Transverse colon (tissue), 4 donors: ENCODE data around the gene ZNF384. TPM values are rescaled to one million over a fixed set of nuclear protein-coding genes. Genes with fewer than 3 reads are reported as not detected.
"Not testable (repeated sequence)": the region's sequence is repeated elsewhere in the genome, so short reads cannot be mapped to it uniquely, and the experiment has no call there.

Source experiments
- DNase-seq: peaks from one replicate; pipeline ENCODE4 v3.0.0-alpha.2; 2019
- H3K27ac ChIP-seq, 4 donors: fragments of 200-600 bp; sonication (generic); 2 replicates each; pipeline ENCODE4 v1.5.1; 2016 to 2018; ENCODE audit warnings: inconsistent platforms in 4 of 4
- H3K27me3 ChIP-seq: fragments of 200-600 bp; sonication (generic); 2 replicates; pipeline ENCODE4 v1.5.1; 2017; ENCODE audit warnings: inconsistent platforms
- H3K36me3 ChIP-seq, 4 donors: fragments of 200-600 bp; sonication (generic); 2 replicates each; pipeline ENCODE4 v1.5.1; 2017 to 2019; ENCODE audit warnings: inconsistent platforms in 4 of 4
- H3K4me1 ChIP-seq, 4 donors: fragments of 200-600 bp; sonication (generic); 2 replicates each; pipeline ENCODE4 v1.5.1; 2017 to 2020; ENCODE audit warnings: inconsistent platforms in 4 of 4
- H3K4me3 ChIP-seq, 4 donors: fragments of 200-600 bp; sonication (generic); 1 replicate in 1 of 4; 2 replicates in 3 of 4; pipeline versions ENCODE4 v1.5.1 to v1.6.1; 2017 to 2019; ENCODE audit warnings: inconsistent platforms in 4 of 4
- H3K9me3 ChIP-seq, 2 donors: fragments of 200-600 bp; sonication (generic); 2 replicates each; pipeline ENCODE4 v1.5.1; 2017 to 2019; ENCODE audit warnings: inconsistent platforms in 2 of 2
- CTCF ChIP-seq, 5 experiments: fragments of 200-600 bp in 3 of 5; fragments of 450-650 bp in 2 of 5; sonication (generic) in 3 of 5; IDR thresholded peaks; 1 replicate in 2 of 5; 2 replicates in 3 of 5; pipeline ENCODE4 v1.5.1; 2016 to 2017; ENCODE audit warnings: antibody characterized with exemption in 5 of 5, inconsistent platforms in 3 of 5, mild to moderate bottlenecking in 2 of 5, moderate library complexity in 1 of 5
- EP300 ChIP-seq: sonication (generic); formaldehyde crosslinking; IDR thresholded peaks from one replicate; pipeline ENCODE4 v1.6.1; 2017; ENCODE audit warnings: antibody characterized with exemption, low read depth
- POLR2A ChIP-seq: fragments of 450-650 bp; IDR thresholded peaks from one replicate; pipeline ENCODE4 v1.6.1; 2016; ENCODE audit warnings: antibody characterized with exemption, mild to moderate bottlenecking, moderate library complexity
- POLR2AphosphoS5 ChIP-seq, 3 donors: sonication (generic); formaldehyde crosslinking; IDR thresholded peaks; one replicate each; pipeline ENCODE4 v1.6.1; 2016; ENCODE audit warnings: antibody characterized with exemption in 3 of 3
- WGBS, 2 donors: methylation state at CpG; one replicate each; pipeline ENCODE4 v1.1.5; 2018; ENCODE audit warnings: low coverage in 1 of 2; 5-methylcytosine and 5-hydroxymethylcytosine counted together
- in situ Hi-C, 4 donors: fragments of 200-750 bp; cut with MboI; loops; one replicate each; pipeline versions ENCODE4 v1.15.0 to v1.15.1; 2017; ENCODE audit warnings: low sequenced_read_pairs in 3 of 4, low pct_ligation_motif_present in 1 of 4, low pct_unique_long_range_greater_than_20kb in 1 of 4
- intact Hi-C: fragments of 100-400 bp; cut with DNase I; formaldehyde crosslinking; loops from one replicate; pipeline ENCODE4 v1.15.1; 2023; ENCODE audit warnings: low total_unique reads
- total RNA-seq, 4 donors: library from RNA; depleted of rRNA; stranded (reverse); fragments of >200 nt; gene quantifications; one replicate each; pipeline ENCODE4 v1.1.0, GENCODE V29; 2016

The ZNF384 gene
- total RNA-seq, 4 donors from 2014 or later, result 34.8 to 49.4 (median 42.8) TPM

- no peak for TF ChIP-seq POLR2A
- TF ChIP-seq POLR2AphosphoS5 (IDR thresholded peaks at IDR 0.05), result no peak
- no peak for TF ChIP-seq EP300
- TF ChIP-seq CTCF (IDR thresholded peaks at IDR 0.05), result no peak
- intact Hi-C loops (no loop called here), in situ Hi-C loops (no loop called here)
- Histone ChIP-seq H3K27ac (no peak overlapping the region), H3K9me3 (no peaks in the 10 kb centered on the region), H3K36me3 (no peaks in the 10 kb centered on the region), H3K4me3 (no peak overlapping the region), H3K27me3 (peaks cover 67% of the 10 kb centered on the region), H3K4me1 (no peaks in the 10 kb centered on the region)
- 65 to 69% methylated on average over 2 to 16 of the region's 16 CpGs for WGBS, 2 donors
- no peak for DNase-seq
These were observed 19.8 kb upstream of the ZNF384 start for GRCh38 chr12:6708960-6709394.

DNA sequence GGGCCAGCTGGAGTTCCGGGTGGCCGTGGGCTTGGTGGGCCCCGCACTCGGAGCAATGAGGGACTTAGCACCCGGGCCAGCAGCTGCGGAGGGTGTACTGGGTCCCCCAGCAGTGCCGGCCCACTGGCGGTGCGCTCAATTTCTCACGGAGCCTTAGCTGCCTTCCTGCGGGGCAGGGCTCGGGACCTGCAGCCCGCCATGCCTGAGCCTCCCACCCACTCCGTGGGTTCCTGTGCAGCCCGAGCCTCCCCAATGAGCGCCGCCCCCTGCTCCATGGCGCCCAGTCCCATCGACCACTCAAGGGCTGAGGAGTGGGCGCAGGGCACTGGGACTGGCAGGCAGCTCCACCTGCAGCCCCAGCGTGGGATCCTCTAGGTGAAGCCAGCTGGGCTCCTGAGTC lies 19.2 kb upstream of the ZNF384 start:
- H3K4me3 ChIP-seq, H3K9me3 ChIP-seq, intact Hi-C loops, H3K27ac ChIP-seq, in situ Hi-C loops, H3K4me1 ChIP-seq, DNase-seq, H3K36me3 ChIP-seq: not testable (repeated sequence)
- 94% methylated on average over 20 of the region's 21 CpGs; no CpG with 5 or more reads in 1 of the 2 donors for WGBS, 2 donors
- H3K27me3 ChIP-seq, result peaks cover 67% of the 10 kb centered on the region

- no peak for DNase-seq
- in situ Hi-C loops, result no loop called here
These were observed 14.5 kb upstream of the ZNF384 start for GRCh38 chr12:6703631-6704030.

GRCh38 chr12:6701078-6701768 lies 12.0 kb upstream of the ZNF384 start:
- TF ChIP-seq POLR2AphosphoS5 (IDR thresholded peaks at IDR 0.05) (no peak), EP300 (no peak), CTCF (IDR thresholded peaks at IDR 0.05) (no peak), POLR2A (no peak)
- no peak for DNase-seq
- Histone ChIP-seq H3K27ac (no peak overlapping the region), H3K4me3 (peak overlapping the region in 3 of 4 donors; percentile 33 to 50 (median 41)), H3K9me3 (no peaks in the 10 kb centered on the region), H3K4me1 (peaks cover 12 to 13% (median 13%) of the 10 kb centered on the region in 4 donors), H3K36me3 (no peaks in the 10 kb centered on the region), H3K27me3 (peaks cover 85% of the 10 kb centered on the region)
- WGBS, 2 donors, result 39 to 63% methylated on average over 1 to 13 of the region's 13 CpGs
- intact Hi-C loops (no loop called here), in situ Hi-C loops (no loop called here)

More at GRCh38 chr12:6703631-6704030, 14.5 kb upstream of the ZNF384 start:
- H3K9me3 ChIP-seq, result no peaks in the 10 kb centered on the region
- no peak overlapping the region for H3K27ac ChIP-seq
- H3K4me1 ChIP-seq, result peaks cover 12 to 13% (median 13%) of the 10 kb centered on the region in 4 donors
- intact Hi-C loops, result no loop called here
- no peak for TF ChIP-seq CTCF (IDR thresholded peaks at IDR 0.05)
- TF ChIP-seq EP300, result no peak
- TF ChIP-seq POLR2AphosphoS5 (IDR thresholded peaks at IDR 0.05), result no peak
- TF ChIP-seq POLR2A, result no peak
- H3K27me3 ChIP-seq, result peaks cover 93% of the 10 kb centered on the region
- no peaks in the 10 kb centered on the region for H3K36me3 ChIP-seq
- WGBS, 2 donors, result 12 to 80% methylated on average over 1 to 10 of the region's 10 CpGs
- H3K4me3 ChIP-seq, result no peak overlapping the region
